B cell (primary cell): ENCODE results near the gene GPR179.

Experiments
- CTCF ChIP-seq: fragments of 200-600 bp; IDR thresholded peaks from one replicate; pipeline ENCODE4 v1.8.0; 2022; ENCODE audit warnings: antibody characterized with exemption, mild to moderate bottlenecking
- EZH2 ChIP-seq: IDR thresholded peaks from 2 replicates; pipeline ENCODE4 v1.6.1; 2012; ENCODE audit warnings: borderline replicate concordance, low read depth, mild to moderate bottlenecking, moderate library complexity, low read length; ENCODE audit not compliant: insufficient read depth, poor library complexity, severe bottlenecking

GRCh38 chr17:38330941-38331411, 12.8 kb downstream of the GPR179 start:
- no peak for TF ChIP-seq CTCF
- no peak for TF ChIP-seq EZH2
